Measurements from ENCODE around the gene SLC47A1.

- no peak for TF ChIP-seq CTCF (IDR thresholded peaks at IDR 0.05)
- no peak for TF ChIP-seq POLR2A (IDR thresholded peaks at IDR 0.05)
Observed at GRCh38 chr17:19590912-19591551, 57.4 kb downstream of the SLC47A1 start.
